ENCODE measurements around the gene CST7.

- TF ChIP-seq MLXIP (CRISPR knock-in tag; IDR thresholded peaks at IDR 0.05; ENCODE audit: borderline replicate concordance) (no peak), EP300 (IDR thresholded peaks at IDR 0.05; ENCODE audit: low read depth in 2 of 2, low read length in 2 of 2) (no peak), EP300 (CRISPR knock-in tag; IDR thresholded peaks at IDR 0.05; ENCODE audit: borderline replicate concordance) (no peak), CTCF (CRISPR knock-in tag; IDR thresholded peaks at IDR 0.05) (peak; percentile 39), ZNF749 (CRISPR knock-in tag; IDR thresholded peaks at IDR 0.05; ENCODE audit: borderline replicate concordance) (no peak), GABPA (IDR thresholded peaks at IDR 0.05; ENCODE audit: low read depth, low read length) (no peak), GABPA (CRISPR knock-in tag; IDR thresholded peaks at IDR 0.05; ENCODE audit: low read depth) (no peak), AFF4 (CRISPR knock-in tag; IDR thresholded peaks at IDR 0.05) (no peak), ZFP1 (CRISPR knock-in tag; IDR thresholded peaks at IDR 0.05) (no peak), EZH2 (conservative IDR thresholded peaks at IDR 0.05; ENCODE audit: low read depth, low read length) (no peak), ZNF777 (CRISPR knock-in tag; IDR thresholded peaks at IDR 0.05) (no peak)
Measured at GRCh38 chr20:24993337-24994185, 44.5 kb downstream of the CST7 start.

Measured in HepG2 (cell line).